Endothelial cell (in vitro differentiated cells): Measurements from ENCODE around the gene PEPD. TPM values are rescaled to one million over a fixed set of nuclear protein-coding genes. Genes with fewer than 3 reads are reported as not detected.

Experiments used
- DNase-seq: peaks from one replicate; pipeline ENCODE4 v3.0.0; 2021; ENCODE audit warnings: low spot score
- H3K27ac Mint-ChIP-seq: one replicate; pipeline ENCODE4 v1.8.0; 2021; ENCODE audit warnings: mixed read lengths, inconsistent platforms; ENCODE audit not compliant: unreplicated experiment
- H3K27me3 Mint-ChIP-seq: one replicate; pipeline ENCODE4 v1.8.0; 2021; ENCODE audit warnings: mild to moderate bottlenecking, moderate library complexity, mixed read lengths, inconsistent platforms; ENCODE audit not compliant: unreplicated experiment
- H3K36me3 Mint-ChIP-seq: one replicate; pipeline ENCODE4 v1.8.0; 2021; ENCODE audit warnings: mild to moderate bottlenecking, low read depth, mixed read lengths, inconsistent platforms; ENCODE audit not compliant: unreplicated experiment
- H3K4me1 Mint-ChIP-seq: one replicate; pipeline ENCODE4 v1.8.0; 2021; ENCODE audit warnings: mild to moderate bottlenecking, mixed read lengths, inconsistent platforms; ENCODE audit not compliant: unreplicated experiment
- H3K4me3 Mint-ChIP-seq: one replicate; pipeline ENCODE4 v1.8.0; 2021; ENCODE audit warnings: mild to moderate bottlenecking, mixed read lengths, inconsistent platforms; ENCODE audit not compliant: unreplicated experiment
- H3K9me3 Mint-ChIP-seq: one replicate; pipeline ENCODE4 v1.8.0; 2021; ENCODE audit warnings: mixed read lengths, inconsistent platforms; ENCODE audit not compliant: unreplicated experiment
- total RNA-seq: library from RNA; stranded (reverse); fragmentation: NEBNext Ultra II Directional; extraction: Animal tissue kit (Norgen Biotek cat#: 25700); gene quantifications from one replicate; pipeline ENCODE4 v1.2.1, GENCODE V29; 2021; ENCODE audit not compliant: unreplicated experiment
- TF ChIP-seq, protein P1 (sequence below): fragments of 200-600 bp; sonication (generic); IDR thresholded peaks from one replicate; pipeline ENCODE4 v1.5.0; 2021; ENCODE audit warnings: antibody characterized with exemption; ENCODE audit not compliant: unreplicated experiment

The PEPD gene
- total RNA-seq, 1 donor from 2014 or later: 40.5 TPM

DNA sequence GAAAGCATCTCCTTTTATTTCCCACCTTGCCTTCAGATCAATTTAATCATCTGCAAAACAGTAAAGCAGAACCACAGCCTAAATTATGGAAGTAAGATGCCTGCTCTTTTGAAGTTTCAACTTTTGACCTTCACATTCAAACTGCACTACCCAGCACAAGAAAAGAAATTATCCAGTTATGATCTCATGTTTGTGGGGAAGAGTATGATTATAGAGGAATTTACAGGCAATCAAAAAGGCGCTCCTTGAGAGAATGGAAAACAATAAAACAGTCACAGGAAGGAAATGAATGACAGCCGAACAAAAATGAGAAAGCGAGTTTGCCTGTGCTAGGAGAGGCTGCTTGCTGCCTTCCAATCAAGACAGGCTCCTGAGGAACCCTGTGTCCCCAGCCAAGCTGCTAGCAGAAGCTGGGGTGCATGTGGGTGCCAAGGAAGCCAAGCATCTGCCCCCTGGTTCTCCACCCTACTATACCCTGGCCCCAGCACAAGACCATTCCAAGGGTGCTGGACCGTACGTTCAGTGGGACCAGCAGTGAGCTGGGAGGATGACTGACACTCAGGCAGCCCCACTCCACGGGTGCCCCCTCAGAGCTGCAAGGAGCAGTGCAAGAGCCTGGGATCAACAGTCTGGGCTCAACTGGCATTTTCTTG is 47.8 kb downstream of the PEPD start:
- TF ChIP-seq, protein P1, sequence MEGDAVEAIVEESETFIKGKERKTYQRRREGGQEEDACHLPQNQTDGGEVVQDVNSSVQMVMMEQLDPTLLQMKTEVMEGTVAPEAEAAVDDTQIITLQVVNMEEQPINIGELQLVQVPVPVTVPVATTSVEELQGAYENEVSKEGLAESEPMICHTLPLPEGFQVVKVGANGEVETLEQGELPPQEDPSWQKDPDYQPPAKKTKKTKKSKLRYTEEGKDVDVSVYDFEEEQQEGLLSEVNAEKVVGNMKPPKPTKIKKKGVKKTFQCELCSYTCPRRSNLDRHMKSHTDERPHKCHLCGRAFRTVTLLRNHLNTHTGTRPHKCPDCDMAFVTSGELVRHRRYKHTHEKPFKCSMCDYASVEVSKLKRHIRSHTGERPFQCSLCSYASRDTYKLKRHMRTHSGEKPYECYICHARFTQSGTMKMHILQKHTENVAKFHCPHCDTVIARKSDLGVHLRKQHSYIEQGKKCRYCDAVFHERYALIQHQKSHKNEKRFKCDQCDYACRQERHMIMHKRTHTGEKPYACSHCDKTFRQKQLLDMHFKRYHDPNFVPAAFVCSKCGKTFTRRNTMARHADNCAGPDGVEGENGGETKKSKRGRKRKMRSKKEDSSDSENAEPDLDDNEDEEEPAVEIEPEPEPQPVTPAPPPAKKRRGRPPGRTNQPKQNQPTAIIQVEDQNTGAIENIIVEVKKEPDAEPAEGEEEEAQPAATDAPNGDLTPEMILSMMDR: no peak
- no peak overlapping the region for H3K4me3 Mint-ChIP-seq
- peaks cover 8% of the 10 kb centered on the region for H3K27me3 Mint-ChIP-seq
- no peaks in the 10 kb centered on the region for H3K36me3 Mint-ChIP-seq
- DNase-seq: no peak
- H3K4me1 Mint-ChIP-seq: peaks cover 11% of the 10 kb centered on the region
- no peak overlapping the region for H3K27ac Mint-ChIP-seq
- H3K9me3 Mint-ChIP-seq: no peaks in the 10 kb centered on the region

DNA sequence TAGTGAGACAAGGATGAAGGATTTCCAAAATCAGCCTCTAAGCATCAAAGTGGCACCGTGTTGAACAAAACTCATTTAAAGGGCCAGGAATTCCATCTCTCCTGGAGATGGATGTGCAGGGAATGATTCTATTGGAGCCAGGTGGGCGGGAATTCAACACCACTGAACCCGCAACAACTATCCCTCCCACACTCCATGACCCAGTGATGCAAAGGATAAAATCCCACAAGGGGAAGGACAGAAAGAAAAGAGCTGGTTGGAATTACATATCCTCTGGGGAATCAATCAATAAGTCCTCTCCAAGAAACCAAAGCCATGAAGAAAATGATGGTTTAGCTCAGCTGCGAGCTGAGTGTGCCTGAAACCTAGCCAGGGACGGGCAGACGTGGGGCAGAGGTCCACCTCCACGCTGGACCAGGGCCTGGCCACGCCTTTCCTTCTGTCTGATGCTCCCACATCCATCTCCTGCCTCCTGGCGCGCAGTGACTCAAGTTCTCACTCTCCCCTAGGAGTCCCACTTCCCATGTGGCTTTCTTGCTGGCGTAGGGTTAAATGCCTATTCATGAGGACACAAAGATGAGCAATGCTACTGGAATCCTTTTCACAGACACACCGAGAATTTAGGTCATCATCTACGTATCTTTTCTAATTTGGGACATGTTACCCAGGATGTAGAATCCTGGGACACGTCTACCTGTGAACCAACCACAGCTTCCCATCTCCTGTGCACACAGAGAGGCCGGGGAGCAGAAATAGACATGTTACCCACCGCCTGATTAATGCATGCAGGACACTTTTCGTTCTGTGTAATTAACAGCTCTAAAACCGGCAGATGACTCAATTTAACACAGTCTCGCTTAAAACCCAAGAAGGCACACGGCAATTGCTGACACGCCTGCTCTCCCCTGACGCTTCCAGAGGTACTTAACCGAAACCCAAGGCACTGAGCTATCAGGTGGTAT is 48.6 kb downstream of the PEPD start:
- H3K36me3 Mint-ChIP-seq: no peaks in the 10 kb centered on the region
- TF ChIP-seq, protein P1: no peak
- no peaks in the 10 kb centered on the region for H3K9me3 Mint-ChIP-seq
- no peak overlapping the region for H3K27ac Mint-ChIP-seq
- H3K4me3 Mint-ChIP-seq: no peak overlapping the region
- peaks cover 11% of the 10 kb centered on the region for H3K4me1 Mint-ChIP-seq
- peaks cover 8% of the 10 kb centered on the region for H3K27me3 Mint-ChIP-seq
- DNase-seq: no peak

DNA sequence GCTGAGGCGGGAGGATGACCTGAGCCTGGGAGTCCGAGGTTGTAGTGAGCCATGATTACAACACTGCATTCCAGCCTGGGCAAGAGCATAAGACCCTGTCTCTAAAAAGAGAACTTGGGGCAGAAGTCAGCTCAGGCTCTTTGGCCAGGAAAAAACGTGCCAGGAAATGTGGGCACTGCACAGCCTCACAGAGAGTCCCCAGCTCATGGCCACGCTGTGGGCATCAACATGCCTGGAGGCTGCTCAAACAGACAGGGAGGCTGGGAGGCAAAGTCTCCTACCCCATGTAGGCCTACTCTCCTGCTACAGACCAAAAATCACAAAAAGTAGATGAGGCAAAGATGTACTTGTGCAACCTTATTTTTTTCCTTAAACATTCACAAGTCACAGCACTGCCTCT is 49.4 kb downstream of the PEPD start:
- TF ChIP-seq, protein P1: no peak
- Mint-ChIP-seq H3K4me1 (peaks cover 11% of the 10 kb centered on the region), H3K36me3 (peaks cover 4% of the 10 kb centered on the region), H3K27me3 (peaks cover 8% of the 10 kb centered on the region), H3K4me3 (no peak overlapping the region), H3K9me3 (no peaks in the 10 kb centered on the region), H3K27ac (no peak overlapping the region)
- no peak for DNase-seq

DNA sequence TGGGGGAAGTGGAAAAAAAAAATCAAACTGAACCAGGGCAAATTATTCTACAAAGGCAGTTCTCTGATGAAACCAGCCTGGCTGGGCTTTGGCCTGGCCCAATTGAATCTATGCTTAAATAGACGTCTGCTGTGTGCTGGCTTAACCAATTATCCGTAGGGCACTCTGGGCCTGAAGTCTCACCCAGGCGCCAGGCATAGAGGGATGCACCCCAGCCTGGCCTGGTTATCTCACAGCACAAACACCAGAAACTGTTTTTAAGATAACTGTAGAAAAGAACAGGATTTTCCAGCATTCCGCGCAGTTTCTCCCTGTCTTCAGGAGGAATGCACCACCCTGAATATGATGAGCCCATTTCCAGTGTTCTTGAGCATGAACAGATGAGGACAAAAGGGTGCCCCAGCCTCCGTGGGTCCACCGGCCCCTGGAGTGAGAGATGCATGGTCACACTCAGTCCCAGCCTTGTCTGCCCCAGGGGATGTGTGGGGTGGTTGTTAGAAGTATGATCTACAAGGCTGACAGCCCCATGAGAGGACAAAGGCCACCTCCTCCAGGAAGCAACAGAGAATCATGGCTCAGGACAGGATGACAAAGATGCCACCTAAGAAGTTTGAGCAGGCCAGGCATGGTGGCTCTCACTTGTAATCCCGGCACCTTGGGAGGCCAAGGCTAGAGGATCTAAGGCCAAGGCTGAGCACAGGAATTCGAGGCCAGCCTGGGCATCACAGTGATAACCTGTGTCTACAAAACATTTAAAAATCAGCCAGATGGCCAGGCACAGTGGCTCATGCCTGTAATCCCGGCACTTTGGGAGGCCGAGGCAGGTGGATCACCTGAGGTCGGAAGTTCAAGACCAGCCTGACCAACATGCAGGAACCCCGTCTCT is 50.2 kb downstream of the PEPD start:
- peaks cover 4% of the 10 kb centered on the region for H3K36me3 Mint-ChIP-seq
- H3K27ac Mint-ChIP-seq: no peak overlapping the region
- DNase-seq: no peak
- TF ChIP-seq, protein P1: no peak
- peaks cover 7% of the 10 kb centered on the region for H3K27me3 Mint-ChIP-seq
- peaks cover 11% of the 10 kb centered on the region for H3K4me1 Mint-ChIP-seq
- no peaks in the 10 kb centered on the region for H3K9me3 Mint-ChIP-seq
- H3K4me3 Mint-ChIP-seq: no peak overlapping the region
